HEK293T (cell line): ENCODE data around the gene SV2B.

Experiments
- ELF4 ChIP-seq: fragments of 450-650 bp; IDR thresholded peaks from 2 replicates; pipeline ENCODE4 v1.6.1; 2017; ENCODE audit warnings: antibody characterized with exemption
- FOXK2 ChIP-seq: fragments of 450-650 bp; IDR thresholded peaks from 2 replicates; pipeline ENCODE4 v1.6.1; 2016; ENCODE audit warnings: mild to moderate bottlenecking
- HDGF ChIP-seq: fragments of 450-650 bp; IDR thresholded peaks from 2 replicates; pipeline ENCODE4 v1.6.1; 2017; ENCODE audit warnings: antibody characterized with exemption, borderline replicate concordance
- SUZ12 ChIP-seq: fragments of 450-650 bp; IDR thresholded peaks from 2 replicates; pipeline ENCODE4 v1.6.1; 2016; ENCODE audit warnings: mild to moderate bottlenecking

DNA sequence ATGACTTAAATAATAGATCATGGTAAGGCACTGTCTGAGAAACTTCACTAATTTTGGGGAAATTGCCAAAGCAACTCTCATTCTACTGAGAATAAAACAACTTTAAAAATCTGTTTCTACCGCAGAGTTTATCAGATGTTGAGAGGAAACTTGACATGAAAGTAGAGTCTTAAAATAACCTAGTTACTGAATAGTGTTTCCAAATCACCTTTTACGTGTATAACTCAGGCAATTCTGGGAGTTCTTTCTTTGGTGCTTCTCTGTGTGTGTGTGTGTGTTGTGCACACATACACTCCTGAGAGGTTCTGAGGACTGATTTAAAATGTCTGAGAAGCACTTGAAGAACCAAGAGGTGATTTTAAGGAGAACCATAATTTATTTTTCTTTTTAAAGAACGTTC is 236.6 kb downstream of the SV2B start:
- TF ChIP-seq HDGF (no peak), SUZ12 (no peak), FOXK2 (no peak), ELF4 (no peak)
